H9 (cell line): ENCODE data around the gene BCAS3. TPM values are rescaled to one million over a fixed set of nuclear protein-coding genes. Genes with fewer than 3 reads are reported as not detected.

Experiments used
- DNase-seq: peaks from one replicate; pipeline ENCODE4 v3.0.0-alpha.2; 2017
- H2AFZ ChIP-seq: one replicate; pipeline ENCODE4 v1.6.1; 2013; ENCODE audit warnings: mild to moderate bottlenecking, low read length, control low read depth, moderate library complexity
- H2AK5ac ChIP-seq: 2 replicates; pipeline ENCODE4 v1.6.1; 2013; ENCODE audit warnings: low read length, control low read depth, mixed read lengths; ENCODE audit not compliant: insufficient read length
- H2BK120ac ChIP-seq: one replicate; pipeline ENCODE4 v1.6.1; 2013; ENCODE audit warnings: low read depth, mild to moderate bottlenecking, low read length, control low read depth, inconsistent platforms; ENCODE audit not compliant: poor library complexity, severe bottlenecking
- H2BK12ac ChIP-seq: 2 replicates; pipeline ENCODE4 v1.6.1; 2013; ENCODE audit warnings: low read length, control low read depth, mixed read lengths, low read depth; ENCODE audit not compliant: insufficient read length
- H2BK15ac ChIP-seq: 2 replicates; pipeline ENCODE4 v1.6.1; 2013; ENCODE audit warnings: low read depth, low read length, control low read depth
- H2BK20ac ChIP-seq: one replicate; pipeline ENCODE4 v1.6.1; 2013; ENCODE audit warnings: low read depth, mild to moderate bottlenecking, low read length, control low read depth, inconsistent platforms; ENCODE audit not compliant: poor library complexity, severe bottlenecking
- H2BK5ac ChIP-seq: 2 replicates; pipeline ENCODE4 v1.6.1; 2013; ENCODE audit warnings: low read length, control low read depth, mixed read lengths; ENCODE audit not compliant: insufficient read length
- H3K14ac ChIP-seq: 2 replicates; pipeline ENCODE4 v1.6.1; 2013; ENCODE audit warnings: low read length, control low read depth; ENCODE audit not compliant: insufficient read depth
- H3K18ac ChIP-seq: 2 replicates; pipeline ENCODE4 v1.6.1; 2013; ENCODE audit warnings: low read depth, mild to moderate bottlenecking, mixed read lengths, low read length, control low read depth; ENCODE audit not compliant: insufficient read length
- H3K23ac ChIP-seq: 2 replicates; pipeline ENCODE4 v1.6.1; 2013; ENCODE audit warnings: low read length, control low read depth, mixed read lengths, low read depth; ENCODE audit not compliant: insufficient read length
- H3K23me2 ChIP-seq: 2 replicates; pipeline ENCODE4 v1.6.1; 2013; ENCODE audit warnings: low read depth, mild to moderate bottlenecking, mixed read lengths, low read length, control low read depth; ENCODE audit not compliant: insufficient read length, poor library complexity, severe bottlenecking
- H3K27ac ChIP-seq: 2 replicates; pipeline ENCODE4 v1.5.1; 2013; ENCODE audit warnings: low read length, control low read depth, mixed read lengths, low read depth; ENCODE audit not compliant: insufficient read length
- H3K27me3 ChIP-seq: 2 replicates; pipeline ENCODE4 v1.6.1; 2013; ENCODE audit warnings: low read length, control low read depth, inconsistent platforms; ENCODE audit not compliant: insufficient read depth
- H3K4ac ChIP-seq: 2 replicates; pipeline ENCODE4 v1.6.1; 2013; ENCODE audit warnings: low read depth, mild to moderate bottlenecking, control low read depth, inconsistent platforms, low read length, moderate library complexity
- H3K4me1 ChIP-seq: 2 replicates; pipeline ENCODE4 v1.6.1; 2013; ENCODE audit warnings: low read length, control low read depth, inconsistent platforms; ENCODE audit not compliant: insufficient read depth
- H3K4me2 ChIP-seq: 2 replicates; pipeline ENCODE4 v1.6.1; 2013; ENCODE audit warnings: low read length, control low read depth, mixed read lengths; ENCODE audit not compliant: insufficient read length, insufficient read depth
- H3K56ac ChIP-seq: 2 replicates; pipeline ENCODE4 v1.6.1; 2013; ENCODE audit warnings: low read depth, mild to moderate bottlenecking, mixed read lengths, low read length, control low read depth; ENCODE audit not compliant: insufficient read length
- H3K79me1 ChIP-seq: 2 replicates; pipeline ENCODE4 v1.6.1; 2013; ENCODE audit warnings: low read depth, mild to moderate bottlenecking, moderate library complexity, low read length, control low read depth, inconsistent platforms; ENCODE audit not compliant: insufficient read depth, poor library complexity, severe bottlenecking
- H3K79me2 ChIP-seq: 2 replicates; pipeline ENCODE4 v1.6.1; 2013; ENCODE audit warnings: low read length, control low read depth, inconsistent platforms; ENCODE audit not compliant: insufficient read depth
- H3K9ac ChIP-seq: 2 replicates; pipeline ENCODE4 v1.6.1; 2013; ENCODE audit warnings: low read length, control low read depth, mixed read lengths; ENCODE audit not compliant: insufficient read length; ENCODE audit errors: extremely low read depth
- H3K9me3 ChIP-seq: one replicate; pipeline ENCODE4 v1.6.1; 2013; ENCODE audit warnings: low read depth, low read length, inconsistent platforms; ENCODE audit not compliant: control insufficient read depth
- H3T11ph ChIP-seq: one replicate; pipeline ENCODE4 v1.6.1; 2013; ENCODE audit warnings: mild to moderate bottlenecking, low read length, control low read depth, inconsistent platforms
- H4K20me1 ChIP-seq: one replicate; pipeline ENCODE4 v1.6.1; 2013; ENCODE audit not compliant: control insufficient read depth, insufficient read length, insufficient read depth
- H4K5ac ChIP-seq: 2 replicates; pipeline ENCODE4 v1.6.1; 2013; ENCODE audit warnings: low read depth, mild to moderate bottlenecking, mixed read lengths, low read length, control low read depth; ENCODE audit not compliant: insufficient read length
- H4K8ac ChIP-seq: replicated peaks from 2 replicates; pipeline ENCODE4 v1.6.1; 2013; ENCODE audit warnings: low read length, control low read depth, mixed read lengths, low read depth; ENCODE audit not compliant: insufficient read length
- H4K91ac ChIP-seq: 2 replicates; pipeline ENCODE4 v1.6.1; 2013; ENCODE audit warnings: low read depth, mild to moderate bottlenecking, moderate library complexity, mixed read lengths, low read length, control low read depth; ENCODE audit not compliant: insufficient read length
- H3K27ac Mint-ChIP-seq, 3 experiments: 2 replicates in 2 of 3; 3 replicates in 1 of 3; pipeline ENCODE4 v1.8.0; 2020 to 2021; ENCODE audit warnings: mixed read lengths in 3 of 3, mild to moderate bottlenecking in 1 of 3, moderate library complexity in 1 of 3
- H3K27me3 Mint-ChIP-seq: 2 replicates; pipeline ENCODE4 v1.8.0; 2021; ENCODE audit warnings: low read depth, mild to moderate bottlenecking, moderate library complexity, mixed read lengths
- H3K36me3 Mint-ChIP-seq, 3 experiments: 2 replicates in 2 of 3; 3 replicates in 1 of 3; pipeline ENCODE4 v1.8.0; 2020 to 2021; ENCODE audit warnings: low read depth in 3 of 3, mixed read lengths in 3 of 3; ENCODE audit not compliant: insufficient read depth in 1 of 3
- H3K4me1 Mint-ChIP-seq, 2 experiments: 2 replicates each; pipeline ENCODE4 v1.8.0; 2020; ENCODE audit warnings: mixed read lengths in 2 of 2
- H3K4me3 Mint-ChIP-seq, 2 experiments: 2 replicates in 1 of 2; 3 replicates in 1 of 2; pipeline ENCODE4 v1.8.0; 2020 to 2021; ENCODE audit warnings: mild to moderate bottlenecking in 2 of 2, mixed read lengths in 2 of 2, moderate library complexity in 1 of 2
- H3K9me3 Mint-ChIP-seq, 2 experiments: 2 replicates in 1 of 2; 3 replicates in 1 of 2; pipeline ENCODE4 v1.8.0; 2020; ENCODE audit warnings: mild to moderate bottlenecking in 2 of 2, mixed read lengths in 2 of 2, moderate library complexity in 1 of 2
- WGBS: extraction: QIAGEN DNeasy Blood & Tissue Kit; methylation state at CpG from one replicate; pipeline ENCODE4 v1.1.7; 2013; ENCODE audit warnings: missing lambda C conversion rate, low lambda C conversion rate, mixed read lengths; ENCODE audit not compliant: insufficient read length; ENCODE audit errors: extremely low coverage; 5-methylcytosine and 5-hydroxymethylcytosine counted together
- total RNA-seq: library from RNA; stranded (reverse); gene quantifications from 2 replicates; pipeline ENCODE4 v1.2.1, GENCODE V29; 2021
- TF ChIP-seq, protein P1 (sequence below): fragments of 200-600 bp; sonication (generic); conservative IDR thresholded peaks from 3 replicates; pipeline ENCODE4 v1.8.0; 2021; ENCODE audit warnings: antibody characterized with exemption, mild to moderate bottlenecking

BCAS3 gene
- total RNA-seq, 1 experiment from 2014 or later = 22.4 TPM

GRCh38 chr17:61393550-61393903 lies 715.9 kb downstream of the BCAS3 start:
- no peak overlapping the region for H4K8ac ChIP-seq
- no peaks in the 10 kb centered on the region for H3K9me3 ChIP-seq
- H3K79me2 ChIP-seq = no peaks in the 10 kb centered on the region
- TF ChIP-seq, protein P1, sequence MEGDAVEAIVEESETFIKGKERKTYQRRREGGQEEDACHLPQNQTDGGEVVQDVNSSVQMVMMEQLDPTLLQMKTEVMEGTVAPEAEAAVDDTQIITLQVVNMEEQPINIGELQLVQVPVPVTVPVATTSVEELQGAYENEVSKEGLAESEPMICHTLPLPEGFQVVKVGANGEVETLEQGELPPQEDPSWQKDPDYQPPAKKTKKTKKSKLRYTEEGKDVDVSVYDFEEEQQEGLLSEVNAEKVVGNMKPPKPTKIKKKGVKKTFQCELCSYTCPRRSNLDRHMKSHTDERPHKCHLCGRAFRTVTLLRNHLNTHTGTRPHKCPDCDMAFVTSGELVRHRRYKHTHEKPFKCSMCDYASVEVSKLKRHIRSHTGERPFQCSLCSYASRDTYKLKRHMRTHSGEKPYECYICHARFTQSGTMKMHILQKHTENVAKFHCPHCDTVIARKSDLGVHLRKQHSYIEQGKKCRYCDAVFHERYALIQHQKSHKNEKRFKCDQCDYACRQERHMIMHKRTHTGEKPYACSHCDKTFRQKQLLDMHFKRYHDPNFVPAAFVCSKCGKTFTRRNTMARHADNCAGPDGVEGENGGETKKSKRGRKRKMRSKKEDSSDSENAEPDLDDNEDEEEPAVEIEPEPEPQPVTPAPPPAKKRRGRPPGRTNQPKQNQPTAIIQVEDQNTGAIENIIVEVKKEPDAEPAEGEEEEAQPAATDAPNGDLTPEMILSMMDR = peak; percentile 47; the same call in 2 of the 3 replicates
- H3K4me1 ChIP-seq = no peaks in the 10 kb centered on the region
- peak; percentile 58 for DNase-seq
- no peak overlapping the region for H2AK5ac ChIP-seq
- peaks cover 19 to 27% of the 10 kb centered on the region in 2 experiments for H3K4me1 Mint-ChIP-seq
- no peak overlapping the region for H3K27ac Mint-ChIP-seq
- no peak overlapping the region for H2BK120ac ChIP-seq
- H3K9me3 Mint-ChIP-seq = peaks cover 0 to 2% of the 10 kb centered on the region in 2 experiments; a peak in 2 of 5 replicates
- no peak overlapping the region for H3T11ph ChIP-seq
- H4K5ac ChIP-seq = no peak overlapping the region
- no peak overlapping the region for H2BK12ac ChIP-seq
- no peak overlapping the region for H2BK15ac ChIP-seq
- H3K4me2 ChIP-seq = no peak overlapping the region
- H2BK5ac ChIP-seq = no peak overlapping the region
- H3K23me2 ChIP-seq = peaks cover 8% of the 10 kb centered on the region
- H3K14ac ChIP-seq = no peak overlapping the region
- peaks cover 85% of the 10 kb centered on the region for H3K27me3 Mint-ChIP-seq
- H3K18ac ChIP-seq = no peak overlapping the region
- H4K91ac ChIP-seq = no peak overlapping the region
- H3K56ac ChIP-seq = no peak overlapping the region
- H3K9ac ChIP-seq = no peak overlapping the region
- no peak overlapping the region for H3K23ac ChIP-seq
- H4K20me1 ChIP-seq = no peaks in the 10 kb centered on the region
- H3K27me3 ChIP-seq = peaks cover 44% of the 10 kb centered on the region
- no peak overlapping the region for H3K27ac ChIP-seq
- WGBS = no CpG with 5 or more reads among the region's 3 CpGs
- H3K36me3 Mint-ChIP-seq = no peaks in the 10 kb centered on the region; a peak in 1 of 7 replicates
- H3K79me1 ChIP-seq = no peaks in the 10 kb centered on the region
- H2AFZ ChIP-seq = no peak overlapping the region
- H2BK20ac ChIP-seq = no peak overlapping the region
- H3K4ac ChIP-seq = no peak overlapping the region
- no peak overlapping the region; a peak in 1 of 5 replicates for H3K4me3 Mint-ChIP-seq
